ENCODE results near the gene TMCC3. TPM values are rescaled to one million over a fixed set of nuclear protein-coding genes. Genes with fewer than 3 reads are reported as not detected.
A peak's percentile ranks its signal among the peaks of the same experiment; 100 is the strongest.
"Not testable (repeated sequence)": the region's sequence is repeated elsewhere in the genome, so short reads cannot be mapped to it uniquely, and the experiment has no call there.

Gene TMCC3
- total RNA-seq, 1 experiment from 2014 or later: 4.0 TPM

GRCh38 chr12:94593822-94594442 is 56.4 kb downstream of the TMCC3 start:
- H3K27ac Mint-ChIP-seq (ENCODE audit: unreplicated experiment): peak overlapping the region; percentile 7
- TF ChIP-seq CTCF (IDR thresholded peaks at IDR 0.05; ENCODE audit: unreplicated experiment): no peak
- no peak overlapping the region for H3K4me3 Mint-ChIP-seq (ENCODE audit: low read depth, unreplicated experiment)
- no peaks in the 10 kb centered on the region for H3K36me3 Mint-ChIP-seq (ENCODE audit: insufficient read depth, unreplicated experiment)
- CTCF ChIA-PET: interaction anchor here (0.7 to 1.1 kb wide), 2 partner anchors 22 to 613 kb away, joined by 4 read pairs; no protein-coding TSS in a partner anchor
- H3K27me3 Mint-ChIP-seq (ENCODE audit: unreplicated experiment): no peaks in the 10 kb centered on the region
- no peak for DNase-seq
- no TSS peak for BruUV-seq (replicated peaks)
- H3K4me1 Mint-ChIP-seq (ENCODE audit: low read depth, unreplicated experiment): peaks cover 26% of the 10 kb centered on the region
- H3K9me3 Mint-ChIP-seq (ENCODE audit: low read depth, unreplicated experiment): no peaks in the 10 kb centered on the region
- intact Hi-C loops (cut with micrococcal nuclease; ENCODE audit: unreplicated experiment): loop anchor here (5.0 kb wide), 1 partner anchor 42 kb away; no protein-coding TSS in a partner anchor

- not testable (repeated sequence) for H3K27me3 Mint-ChIP-seq (ENCODE audit: unreplicated experiment); H3K27ac Mint-ChIP-seq (ENCODE audit: unreplicated experiment); BruUV-seq (replicated peaks); H3K9me3 Mint-ChIP-seq (ENCODE audit: low read depth, unreplicated experiment); H3K36me3 Mint-ChIP-seq (ENCODE audit: insufficient read depth, unreplicated experiment); DNase-seq; H3K4me3 Mint-ChIP-seq (ENCODE audit: low read depth, unreplicated experiment)
- peaks cover 26% of the 10 kb centered on the region for H3K4me1 Mint-ChIP-seq (ENCODE audit: low read depth, unreplicated experiment)
- intact Hi-C loops (cut with micrococcal nuclease; ENCODE audit: unreplicated experiment): loop anchor here (5.0 kb wide), 1 partner anchor 40 kb away; no protein-coding TSS in a partner anchor
- CTCF ChIA-PET: interaction anchor here (0.6 kb wide), 1 partner anchor 61 kb away, joined by 4 read pairs; no protein-coding TSS in a partner anchor
Measured at GRCh38 chr12:94592723-94593122, 57.6 kb downstream of the TMCC3 start.

GRCh38 chr12:94592080-94592479 is 58.3 kb downstream of the TMCC3 start:
- CTCF ChIA-PET: no interaction called here
- intact Hi-C loops (cut with micrococcal nuclease; ENCODE audit: unreplicated experiment): loop anchor here (5.0 kb wide), 1 partner anchor 40 kb away; no protein-coding TSS in a partner anchor
- DNase-seq: no peak
- Mint-ChIP-seq H3K4me3 (ENCODE audit: low read depth, unreplicated experiment) (no peak overlapping the region), H3K36me3 (ENCODE audit: insufficient read depth, unreplicated experiment) (no peaks in the 10 kb centered on the region), H3K27ac (ENCODE audit: unreplicated experiment) (no peak overlapping the region), H3K9me3 (ENCODE audit: low read depth, unreplicated experiment) (no peaks in the 10 kb centered on the region), H3K4me1 (ENCODE audit: low read depth, unreplicated experiment) (peaks cover 28% of the 10 kb centered on the region), H3K27me3 (ENCODE audit: unreplicated experiment) (no peaks in the 10 kb centered on the region)
- TF ChIP-seq CTCF (IDR thresholded peaks at IDR 0.05; ENCODE audit: unreplicated experiment): no peak
- no TSS peak for BruUV-seq (replicated peaks)

- Mint-ChIP-seq H3K36me3 (ENCODE audit: insufficient read depth, unreplicated experiment) (no peaks in the 10 kb centered on the region), H3K27ac (ENCODE audit: unreplicated experiment) (no peak overlapping the region), H3K27me3 (ENCODE audit: unreplicated experiment) (no peaks in the 10 kb centered on the region), H3K4me3 (ENCODE audit: low read depth, unreplicated experiment) (no peak overlapping the region), H3K9me3 (ENCODE audit: low read depth, unreplicated experiment) (no peaks in the 10 kb centered on the region), H3K4me1 (ENCODE audit: low read depth, unreplicated experiment) (peaks cover 34% of the 10 kb centered on the region)
- DNase-seq: no peak
- CTCF ChIA-PET: no interaction called here
- no TSS peak for BruUV-seq (replicated peaks)
- intact Hi-C loops (cut with micrococcal nuclease; ENCODE audit: unreplicated experiment): loop anchor here (5.0 kb wide), 1 partner anchor 38 kb away; no protein-coding TSS in a partner anchor
- no peak for TF ChIP-seq CTCF (IDR thresholded peaks at IDR 0.05; ENCODE audit: unreplicated experiment)
Measured at GRCh38 chr12:94590428-94590827, 59.9 kb downstream of the TMCC3 start.

- no TSS peak for BruUV-seq (replicated peaks)
- TF ChIP-seq CTCF (IDR thresholded peaks at IDR 0.05; ENCODE audit: unreplicated experiment): no peak
- Mint-ChIP-seq H3K4me3 (ENCODE audit: low read depth, unreplicated experiment) (no peak overlapping the region), H3K9me3 (ENCODE audit: low read depth, unreplicated experiment) (no peaks in the 10 kb centered on the region), H3K27ac (ENCODE audit: unreplicated experiment) (no peak overlapping the region), H3K36me3 (ENCODE audit: insufficient read depth, unreplicated experiment) (no peaks in the 10 kb centered on the region), H3K27me3 (ENCODE audit: unreplicated experiment) (no peaks in the 10 kb centered on the region), H3K4me1 (ENCODE audit: low read depth, unreplicated experiment) (peaks cover 28% of the 10 kb centered on the region)
- no peak for DNase-seq
- intact Hi-C loops (cut with micrococcal nuclease; ENCODE audit: unreplicated experiment): loop anchor here (5.0 kb wide), 1 partner anchor 37 kb away; no protein-coding TSS in a partner anchor
- CTCF ChIA-PET: interaction anchor here (0.6 kb wide), 1 partner anchor 425 kb away, joined by 3 read pairs; no protein-coding TSS in a partner anchor
Measured at GRCh38 chr12:94589591-94590001, 60.8 kb downstream of the TMCC3 start.
